ENCODE results near the gene ASIP.
"Not testable (repeated sequence)": the region's sequence is repeated elsewhere in the genome, so short reads cannot be mapped to it uniquely, and the experiment has no call there.

ASIP gene, protein sequence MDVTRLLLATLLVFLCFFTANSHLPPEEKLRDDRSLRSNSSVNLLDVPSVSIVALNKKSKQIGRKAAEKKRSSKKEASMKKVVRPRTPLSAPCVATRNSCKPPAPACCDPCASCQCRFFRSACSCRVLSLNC

DNA sequence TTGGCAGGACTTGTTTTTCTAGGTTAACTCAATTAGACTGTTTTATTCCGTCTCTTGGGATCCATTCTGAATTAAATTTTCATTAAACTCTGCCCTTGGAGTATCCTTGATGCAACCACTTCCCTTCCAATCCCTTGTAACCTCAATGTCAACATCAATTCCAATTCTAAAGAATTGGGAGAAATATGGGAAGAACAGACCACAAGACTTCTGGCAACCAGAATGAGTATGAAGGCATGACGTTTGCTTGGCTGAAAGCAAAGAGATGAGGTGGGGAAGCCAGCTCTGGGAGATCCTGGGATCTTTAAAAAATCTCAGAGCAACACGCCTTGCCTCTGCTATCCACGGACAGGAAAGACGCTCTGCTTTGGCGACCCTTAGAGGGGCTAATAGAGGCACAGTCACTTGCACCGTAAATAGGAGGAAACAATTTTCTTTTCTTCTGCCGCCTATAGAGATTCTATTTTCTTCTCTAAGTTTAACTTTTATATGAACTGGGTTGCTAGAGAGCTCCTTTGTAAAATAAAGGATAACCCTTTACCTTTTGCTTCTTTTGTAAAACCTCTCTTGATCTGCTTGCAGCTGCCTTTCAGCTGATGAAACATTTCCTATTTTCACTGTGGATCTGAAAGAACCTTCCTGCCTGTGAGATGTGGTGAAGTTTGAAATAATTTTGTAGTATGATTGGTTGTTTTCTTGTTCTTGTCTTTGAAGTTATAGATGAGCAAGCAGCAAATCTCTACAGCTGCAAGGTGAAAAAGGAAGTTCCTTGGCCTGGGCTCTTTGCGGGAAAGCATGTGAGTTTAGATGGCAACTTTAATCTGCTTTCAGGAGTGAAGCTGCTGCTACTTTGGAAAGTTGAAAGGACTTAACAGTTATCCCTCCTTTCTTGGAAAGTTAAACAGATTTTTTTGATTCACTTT, at the start of gene ASIP:
TSS of gene ASIP (plus strand) at position 731 of the 923 bp plus-strand sequence. CDS start 18,952 bp downstream, outside the sequence.
- DNase-seq (ENCODE audit: low read depth in 2 of 2, low spot score in 1 of 2): no peak

DNA sequence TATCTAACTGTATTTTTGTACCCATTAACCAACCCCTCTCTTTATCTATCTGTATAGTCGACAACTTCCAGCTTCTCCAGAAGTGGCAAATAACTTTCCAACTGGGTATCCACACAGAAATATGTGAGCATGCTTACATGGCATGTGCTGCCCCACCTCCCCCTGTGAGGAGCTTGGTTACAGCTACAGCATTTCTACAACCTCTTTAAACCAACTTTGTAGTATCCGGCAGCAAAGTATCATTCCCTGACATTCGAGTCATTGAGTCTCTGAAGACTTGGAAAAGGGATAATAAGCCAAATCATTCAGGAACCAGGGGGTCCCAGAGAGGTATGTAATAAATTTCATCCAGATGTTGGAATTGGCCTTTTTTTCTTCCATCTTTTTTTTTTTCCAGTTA, 48.2 kb upstream of the ASIP start:
- no peak for DNase-seq (ENCODE audit: low read depth in 2 of 2, low spot score in 1 of 2)

GRCh38 chr20:34199183-34199582, 42.0 kb upstream of the ASIP start:
- no peak for DNase-seq (ENCODE audit: low read depth in 2 of 2, low spot score in 1 of 2)

DNA sequence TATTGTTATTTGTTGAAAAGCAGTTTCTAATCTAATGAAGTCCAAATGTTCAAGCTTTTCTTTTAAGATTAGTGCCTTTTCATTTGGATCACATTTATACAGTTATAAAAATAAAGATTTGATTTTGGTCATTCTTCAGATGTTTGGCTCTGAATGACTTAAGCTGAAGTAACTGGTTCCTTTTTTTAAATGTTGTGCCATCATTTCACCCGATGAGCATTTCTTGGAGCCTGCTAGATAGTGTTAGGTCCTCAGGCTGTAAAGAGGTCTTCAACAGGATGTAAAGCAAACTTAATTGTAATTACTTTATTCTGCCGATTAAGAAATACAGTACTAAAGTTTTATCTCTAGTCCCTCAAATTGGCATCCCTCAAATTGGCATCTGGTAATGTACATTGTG, 41.2 kb upstream of the ASIP start:
- no peak for DNase-seq (ENCODE audit: low read depth in 2 of 2, low spot score in 1 of 2)

GRCh38 chr20:34201531-34201930, 39.7 kb upstream of the ASIP start:
- no peak for DNase-seq (ENCODE audit: low read depth in 2 of 2, low spot score in 1 of 2)

DNA sequence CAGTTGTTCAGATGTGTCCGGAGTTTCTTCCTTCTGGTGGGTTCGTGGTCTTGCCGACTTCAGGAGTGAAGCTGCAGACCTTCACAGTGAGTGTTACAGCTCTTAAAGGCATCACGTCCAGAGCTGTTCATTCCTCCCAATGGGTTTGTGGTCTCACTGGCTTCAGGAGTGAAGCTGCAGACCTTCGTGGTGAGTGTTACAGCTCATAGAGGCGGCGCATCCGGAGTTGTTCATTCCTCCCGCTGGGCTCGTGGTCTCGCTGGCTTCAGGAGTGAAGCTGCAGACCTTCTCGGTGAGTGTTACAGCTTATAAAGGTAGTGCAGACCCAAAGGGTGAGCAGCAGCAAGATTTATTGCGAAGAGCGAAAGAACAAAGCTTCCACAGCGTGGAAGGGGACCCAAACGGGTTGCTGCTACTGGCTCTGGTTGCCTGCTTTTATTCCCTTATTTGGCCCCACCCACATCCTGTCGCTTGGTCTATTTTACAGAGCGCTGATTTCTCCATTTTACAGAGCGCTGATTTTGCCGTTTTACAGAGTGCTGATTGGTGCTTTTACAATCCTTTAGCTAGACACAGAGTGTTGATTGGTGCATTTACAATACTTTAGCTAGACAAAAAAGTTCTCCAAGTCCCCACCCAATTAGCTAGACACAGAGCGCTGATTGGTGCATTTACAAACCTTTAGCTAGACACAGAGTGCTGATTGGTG, 35.9 kb upstream of the ASIP start:
- not testable (repeated sequence) for DNase-seq (ENCODE audit: low read depth in 2 of 2, low spot score in 1 of 2)

GRCh38 chr20:34209111-34209510, 32.1 kb upstream of the ASIP start:
- no peak for DNase-seq (ENCODE audit: low read depth in 2 of 2, low spot score in 1 of 2)

GRCh38 chr20:34210271-34210670, 31.0 kb upstream of the ASIP start:
- DNase-seq (ENCODE audit: low read depth in 2 of 2, low spot score in 1 of 2): no peak

GRCh38 chr20:34211591-34211990, 29.6 kb upstream of the ASIP start:
- no peak for DNase-seq (ENCODE audit: low read depth in 2 of 2, low spot score in 1 of 2)

- no peak for DNase-seq (ENCODE audit: low read depth in 2 of 2, low spot score in 1 of 2)
Measured at GRCh38 chr20:34213213-34213612, 28.0 kb upstream of the ASIP start.

GRCh38 chr20:34215711-34216381, 25.4 kb upstream of the ASIP start:
- peak in 1 of 2 donors; percentile 1 for DNase-seq (ENCODE audit: low read depth in 2 of 2, low spot score in 1 of 2)

GRCh38 chr20:34216382-34216742, 24.9 kb upstream of the ASIP start:
- DNase-seq (ENCODE audit: low read depth in 2 of 2, low spot score in 1 of 2): no peak

GRCh38 chr20:34220561-34220960, 20.7 kb upstream of the ASIP start:
- DNase-seq (ENCODE audit: low read depth in 2 of 2, low spot score in 1 of 2): no peak

DNA sequence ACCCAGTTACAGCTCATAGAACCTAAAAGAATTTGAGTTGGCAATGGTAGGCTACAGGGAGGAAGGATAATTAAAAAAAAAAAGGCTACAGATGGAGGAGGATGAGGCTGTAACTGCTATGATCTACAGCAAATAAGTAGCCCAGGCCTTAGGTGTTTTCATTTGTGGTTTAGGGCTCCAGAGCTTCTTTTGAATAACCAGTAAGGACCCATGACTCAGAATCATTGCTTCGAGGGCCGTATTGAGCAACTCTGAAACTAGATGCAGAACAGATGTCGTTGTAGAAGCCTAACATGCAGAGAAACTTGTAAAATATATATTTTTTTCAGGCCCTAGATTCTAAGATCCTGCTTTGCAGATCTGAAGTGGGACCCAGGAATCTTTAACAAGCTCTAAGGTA, 19.0 kb upstream of the ASIP start:
- DNase-seq (ENCODE audit: low read depth in 2 of 2, low spot score in 1 of 2): no peak

DNA sequence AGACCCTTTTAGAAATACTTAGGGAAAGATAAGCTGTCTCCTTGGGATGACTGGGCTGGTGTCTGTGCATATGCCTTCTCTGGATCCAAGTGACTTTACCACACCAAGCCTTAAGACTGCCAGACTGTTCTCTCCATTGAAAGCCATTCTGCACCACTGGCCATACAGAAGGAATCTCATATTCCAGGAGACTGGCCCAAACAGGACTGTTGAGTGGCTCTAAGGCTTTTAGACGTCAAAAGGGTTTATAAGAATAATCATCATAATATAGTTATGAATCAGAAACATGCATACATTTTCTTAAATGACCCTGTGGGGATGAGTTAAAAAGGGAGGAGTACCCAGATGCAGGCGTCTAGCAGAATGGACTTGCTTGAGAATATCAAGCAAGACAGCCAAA, 17.0 kb upstream of the ASIP start:
- DNase-seq (ENCODE audit: low read depth in 2 of 2, low spot score in 1 of 2): not testable (repeated sequence)

- no peak for DNase-seq (ENCODE audit: low read depth in 2 of 2, low spot score in 1 of 2)
Measured at GRCh38 chr20:34231634-34232033, 9.6 kb upstream of the ASIP start.

DNA sequence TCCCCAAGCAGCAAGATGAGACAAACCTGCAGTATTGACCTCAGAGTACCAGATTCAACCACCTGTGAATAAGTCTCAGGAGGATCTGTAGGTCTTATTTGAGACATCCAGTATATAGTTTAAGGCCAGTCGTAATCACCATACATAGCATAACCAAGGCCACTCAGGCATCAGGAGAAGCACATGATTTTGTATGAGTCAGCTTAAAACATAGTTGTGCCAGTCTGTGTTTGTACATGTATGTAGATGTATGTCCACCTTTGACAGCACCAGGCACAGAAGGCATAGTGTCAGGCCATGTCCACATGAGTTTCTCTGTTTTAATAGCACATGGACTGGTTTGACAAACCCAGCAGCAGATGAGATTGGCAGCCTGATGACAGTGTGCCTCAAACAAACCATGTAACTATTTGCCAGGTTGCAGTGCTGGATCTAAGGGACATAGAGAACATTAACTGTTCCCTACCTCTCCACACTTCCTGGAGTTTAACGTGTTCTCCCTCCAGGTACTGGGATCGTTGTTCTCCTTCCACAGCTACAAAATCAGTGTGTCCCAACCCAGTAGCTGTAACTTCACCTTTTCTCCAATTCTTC, 8.6 kb upstream of the ASIP start:
- no peak for DNase-seq (ENCODE audit: low read depth in 2 of 2, low spot score in 1 of 2)

GRCh38 chr20:34233687-34234086, 7.5 kb upstream of the ASIP start:
- DNase-seq (ENCODE audit: low read depth in 2 of 2, low spot score in 1 of 2): no peak

DNA sequence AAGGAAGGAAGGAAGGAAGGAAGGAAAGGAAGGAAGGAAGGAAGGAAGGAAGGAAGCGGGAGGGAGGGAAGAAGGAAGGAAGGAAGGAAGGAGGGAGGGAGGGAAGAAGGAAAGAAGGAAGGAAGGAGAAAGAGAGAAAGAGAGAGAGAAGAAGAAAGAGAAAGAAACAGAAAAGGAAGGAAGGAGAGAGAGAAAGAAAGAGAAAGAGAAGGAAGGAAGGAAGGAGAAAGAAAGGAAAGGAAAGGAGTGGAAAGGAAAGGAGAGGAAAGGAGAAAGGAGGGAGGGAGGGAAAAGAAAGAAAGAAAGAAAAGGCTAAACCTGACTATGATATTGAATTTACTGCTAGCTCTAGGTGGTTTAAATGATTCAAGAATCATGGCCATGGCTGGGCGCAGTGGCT, 5.3 kb upstream of the ASIP start:
- DNase-seq (ENCODE audit: low read depth in 2 of 2, low spot score in 1 of 2): no peak

- no peak for DNase-seq (ENCODE audit: low read depth in 2 of 2, low spot score in 1 of 2)
Measured at GRCh38 chr20:34237942-34238341, 3.3 kb upstream of the ASIP start.

- DNase-seq (ENCODE audit: low read depth in 2 of 2, low spot score in 1 of 2): no peak
Measured at GRCh38 chr20:34240121-34240520, 1.1 kb upstream of the ASIP start.
